ENCODE data around the gene LGALS8. TPM values are rescaled to one million over a fixed set of nuclear protein-coding genes. Genes with fewer than 3 reads are reported as not detected.

The LGALS8 gene
- total and polyA plus RNA-seq, 2 of the 4 experiments (the other 2 are of a cell fraction) = 41.3 to 57.7 TPM

DNA sequence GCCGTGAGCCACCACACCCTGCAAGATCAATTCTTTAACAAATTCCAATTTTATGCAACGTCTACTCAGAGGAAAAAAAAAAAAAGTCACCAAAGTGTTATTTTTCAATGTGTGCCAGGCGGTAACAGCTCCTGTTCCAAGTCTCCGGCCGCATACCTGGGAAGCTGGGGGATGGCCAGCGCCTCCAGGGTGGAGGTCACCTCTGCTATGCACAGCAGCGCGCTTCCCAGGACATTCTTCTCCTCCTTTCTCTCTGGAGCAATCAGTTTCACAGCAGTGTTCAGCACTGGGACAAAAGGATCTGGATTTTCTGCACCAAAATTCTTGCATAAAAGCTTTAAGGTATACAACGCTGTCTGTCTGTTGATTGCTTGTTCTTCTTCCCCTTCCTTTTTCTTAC lies 34.3 kb downstream of the LGALS8 start:
- TF ChIP-seq CHD1 (IDR thresholded peaks at IDR 0.05; ENCODE audit: low read depth, low read length) (no peak), FOS (IDR thresholded peaks at IDR 0.05; ENCODE audit: low read depth, low read length) (no peak), MXI1 (IDR thresholded peaks at IDR 0.05; ENCODE audit: borderline replicate concordance, low read depth, low read length) (no peak), MAZ (IDR thresholded peaks at IDR 0.05; ENCODE audit: borderline replicate concordance, low read depth, low read length) (no peak), SMC3 (IDR thresholded peaks at IDR 0.05; ENCODE audit: low read depth, low read length) (no peak), NFE2L2 (IDR thresholded peaks at IDR 0.05; ENCODE audit: low read depth, low read length) (no peak), RAD21 (IDR thresholded peaks at IDR 0.05; ENCODE audit: low read length) (no peak), RCOR1 (IDR thresholded peaks at IDR 0.05; ENCODE audit: insufficient replicate concordance, low read length) (no peak), CEBPB (IDR thresholded peaks at IDR 0.05; ENCODE audit: low read depth, low read length) (no peak), MAFK (IDR thresholded peaks at IDR 0.05; ENCODE audit: low read depth, low read length) (no peak), RFX5 (IDR thresholded peaks at IDR 0.05; ENCODE audit: low read depth, low read length) (no peak), BHLHE40 (IDR thresholded peaks at IDR 0.05; ENCODE audit: low read depth, low read length) (no peak), POLR2A (IDR thresholded peaks at IDR 0.05; ENCODE audit: low read depth, low read length) (no peak)
- TF ChIP-seq, protein P1, sequence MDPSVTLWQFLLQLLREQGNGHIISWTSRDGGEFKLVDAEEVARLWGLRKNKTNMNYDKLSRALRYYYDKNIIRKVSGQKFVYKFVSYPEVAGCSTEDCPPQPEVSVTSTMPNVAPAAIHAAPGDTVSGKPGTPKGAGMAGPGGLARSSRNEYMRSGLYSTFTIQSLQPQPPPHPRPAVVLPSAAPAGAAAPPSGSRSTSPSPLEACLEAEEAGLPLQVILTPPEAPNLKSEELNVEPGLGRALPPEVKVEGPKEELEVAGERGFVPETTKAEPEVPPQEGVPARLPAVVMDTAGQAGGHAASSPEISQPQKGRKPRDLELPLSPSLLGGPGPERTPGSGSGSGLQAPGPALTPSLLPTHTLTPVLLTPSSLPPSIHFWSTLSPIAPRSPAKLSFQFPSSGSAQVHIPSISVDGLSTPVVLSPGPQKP (IDR thresholded peaks at IDR 0.05; ENCODE audit: borderline replicate concordance, low read depth, low read length) = no peak
- TF ChIP-seq, protein P2, sequence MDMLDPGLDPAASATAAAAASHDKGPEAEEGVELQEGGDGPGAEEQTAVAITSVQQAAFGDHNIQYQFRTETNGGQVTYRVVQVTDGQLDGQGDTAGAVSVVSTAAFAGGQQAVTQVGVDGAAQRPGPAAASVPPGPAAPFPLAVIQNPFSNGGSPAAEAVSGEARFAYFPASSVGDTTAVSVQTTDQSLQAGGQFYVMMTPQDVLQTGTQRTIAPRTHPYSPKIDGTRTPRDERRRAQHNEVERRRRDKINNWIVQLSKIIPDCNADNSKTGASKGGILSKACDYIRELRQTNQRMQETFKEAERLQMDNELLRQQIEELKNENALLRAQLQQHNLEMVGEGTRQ (IDR thresholded peaks at IDR 0.05; ENCODE audit: low read depth, low read length) = no peak
- TF ChIP-seq, protein P3, sequence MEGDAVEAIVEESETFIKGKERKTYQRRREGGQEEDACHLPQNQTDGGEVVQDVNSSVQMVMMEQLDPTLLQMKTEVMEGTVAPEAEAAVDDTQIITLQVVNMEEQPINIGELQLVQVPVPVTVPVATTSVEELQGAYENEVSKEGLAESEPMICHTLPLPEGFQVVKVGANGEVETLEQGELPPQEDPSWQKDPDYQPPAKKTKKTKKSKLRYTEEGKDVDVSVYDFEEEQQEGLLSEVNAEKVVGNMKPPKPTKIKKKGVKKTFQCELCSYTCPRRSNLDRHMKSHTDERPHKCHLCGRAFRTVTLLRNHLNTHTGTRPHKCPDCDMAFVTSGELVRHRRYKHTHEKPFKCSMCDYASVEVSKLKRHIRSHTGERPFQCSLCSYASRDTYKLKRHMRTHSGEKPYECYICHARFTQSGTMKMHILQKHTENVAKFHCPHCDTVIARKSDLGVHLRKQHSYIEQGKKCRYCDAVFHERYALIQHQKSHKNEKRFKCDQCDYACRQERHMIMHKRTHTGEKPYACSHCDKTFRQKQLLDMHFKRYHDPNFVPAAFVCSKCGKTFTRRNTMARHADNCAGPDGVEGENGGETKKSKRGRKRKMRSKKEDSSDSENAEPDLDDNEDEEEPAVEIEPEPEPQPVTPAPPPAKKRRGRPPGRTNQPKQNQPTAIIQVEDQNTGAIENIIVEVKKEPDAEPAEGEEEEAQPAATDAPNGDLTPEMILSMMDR (conservative IDR thresholded peaks at IDR 0.05; ENCODE audit: low read depth, low read length) = no peak
- no peak overlapping the region for H3K4me2 ChIP-seq (ENCODE audit: low read depth, low read length)
- intact Hi-C loops (cut with micrococcal nuclease) = no loop called here
- BruUV-seq (replicated peaks) = no TSS peak
- no peak overlapping the region for H2BK5ac ChIP-seq (ENCODE audit: low read depth, low read length, poor library complexity, severe bottlenecking)
- DNase-seq = no peak
- no peaks in the 10 kb centered on the region for H3K27me3 ChIP-seq (ENCODE audit: control insufficient read depth, insufficient read depth, low read length)
- no peak overlapping the region for H2BK15ac ChIP-seq (ENCODE audit: low read depth, low read length)
- H3K27ac ChIP-seq (ENCODE audit: insufficient read depth, low read length) = no peak overlapping the region
- in situ Hi-C loops (cut with MboI; ENCODE audit: low sequenced_read_pairs) = no loop called here
- ATAC-seq (ENCODE audit: low read depth) = no peak
- dilution Hi-C loops (cut with HindIII; ENCODE audit: low sequenced_read_pairs, unreplicated experiment) = no loop called here
- no peak overlapping the region for H2AK9ac ChIP-seq (replicated peaks; ENCODE audit: low read depth, low read length, poor library complexity)
- ChIA-PET CTCF (interaction anchor here (0.6 kb wide), 1 partner anchor 45 kb away, joined by 3 read pairs; no protein-coding TSS in a partner anchor), POLR2A (ENCODE audit: unreplicated experiment) (no interaction called here)
- peaks cover 0 to 3% of the 10 kb centered on the region in 2 experiments; a peak in 1 of 4 replicates for H3K79me1 ChIP-seq (ENCODE audit: low read depth in 1 of 2, low read length in 2 of 2)
- no peak overlapping the region for H3K56ac ChIP-seq (ENCODE audit: extremely low read depth, insufficient read depth, low read length)
- H3K14ac ChIP-seq (replicated peaks; ENCODE audit: low read depth, low read length) = no peak overlapping the region
- H2BK20ac ChIP-seq (ENCODE audit: low read depth, low read length) = no peak overlapping the region
- H4K91ac ChIP-seq (ENCODE audit: insufficient read depth, low read depth, low read length) = no peak overlapping the region
- H3K4me3 ChIP-seq (ENCODE audit: insufficient read depth, low read depth, low read length) = no peak overlapping the region
- no peak overlapping the region for H4K8ac ChIP-seq (ENCODE audit: low read depth in 2 of 2, low read length in 2 of 2)
- no peak overlapping the region for H3K23ac ChIP-seq (ENCODE audit: low read depth, low read length)
- no peak overlapping the region for H3K4ac ChIP-seq (ENCODE audit: low read depth, low read length)
- peaks cover 47% of the 10 kb centered on the region for H3K36me3 ChIP-seq (ENCODE audit: control insufficient read depth, insufficient read depth, low read length)
- H4K20me1 ChIP-seq (ENCODE audit: insufficient read depth, low read length) = no peaks in the 10 kb centered on the region
- WGBS, 2 experiments (ENCODE audit: extremely low coverage in 2 of 2, insufficient read length in 1 of 2) = no CpG with 5 or more reads among the region's 9 CpGs
- H2AFZ ChIP-seq (replicated peaks; ENCODE audit: low read length, poor library complexity) = no peak overlapping the region
- no peak overlapping the region for H2AK5ac ChIP-seq (ENCODE audit: low read depth, low read length)
- peaks cover 2% of the 10 kb centered on the region for H3K4me1 ChIP-seq (ENCODE audit: control insufficient read depth, insufficient read depth, low read length)
- H4K5ac ChIP-seq (ENCODE audit: low read depth, low read length) = no peak overlapping the region
- no peak overlapping the region for H2BK120ac ChIP-seq (ENCODE audit: low read depth, low read length)
- H3K18ac ChIP-seq (ENCODE audit: low read depth, low read length) = no peak overlapping the region
- no peak overlapping the region for H3K9ac ChIP-seq (ENCODE audit: low read depth, low read length)
- no peaks in the 10 kb centered on the region for H3K9me1 ChIP-seq (ENCODE audit: insufficient read depth, low read length)
- H3K9me3 ChIP-seq (ENCODE audit: control insufficient read depth, insufficient read depth, low read length) = no peaks in the 10 kb centered on the region

Data from IMR-90 (cell line).